Fibroblast of lung (primary cell): ENCODE measurements around the gene NKX6-2. TPM values are rescaled to one million over a fixed set of nuclear protein-coding genes. Genes with fewer than 3 reads are reported as not detected.

ENCODE experiments used
- DNase-seq, 2 donors: peaks; one replicate each; pipeline versions ENCODE4 v3.0.0 to v3.0.0-alpha.2; 2010; ENCODE audit warnings: low read depth in 2 of 2
- H2AFZ ChIP-seq: 2 replicates; pipeline ENCODE4 v1.5.1; 2012; ENCODE audit warnings: low read length, control low read depth, inconsistent platforms
- H3K27ac ChIP-seq: 2 replicates; pipeline ENCODE4 v1.5.1; 2011; ENCODE audit warnings: low read length, control low read depth; ENCODE audit not compliant: insufficient read depth
- H3K27me3 ChIP-seq: 2 replicates; pipeline ENCODE4 v1.5.1; 2011; ENCODE audit warnings: mild to moderate bottlenecking, low read length; ENCODE audit not compliant: control insufficient read depth, insufficient read depth
- H3K36me3 ChIP-seq: 2 replicates; pipeline ENCODE4 v1.5.1; 2011; ENCODE audit warnings: low read length; ENCODE audit not compliant: control insufficient read depth, insufficient read depth
- H3K4me1 ChIP-seq: 2 replicates; pipeline ENCODE4 v1.5.1; 2011; ENCODE audit warnings: low read length; ENCODE audit not compliant: control insufficient read depth, insufficient read depth; ENCODE audit errors: extremely low read depth
- H3K4me2 ChIP-seq: 2 replicates; pipeline ENCODE4 v1.5.1; 2011; ENCODE audit warnings: low read length, control low read depth; ENCODE audit not compliant: insufficient read depth; ENCODE audit errors: extremely low read depth
- H3K4me3 ChIP-seq, 4 experiments: fragments of 200-600 bp in 1 of 4; sonication (generic) in 1 of 4; replicated peaks in 1 of 4; 2 replicates each; pipeline ENCODE4 v1.5.1; 2011 to 2016; ENCODE audit warnings: low read length in 4 of 4, low read depth in 3 of 4, mild to moderate bottlenecking in 3 of 4, control low read depth in 2 of 4, inconsistent platforms in 1 of 4, mixed read lengths in 1 of 4; ENCODE audit not compliant: insufficient read depth in 1 of 4; ENCODE audit errors: control extremely low read depth in 1 of 4
- H3K79me2 ChIP-seq: 2 replicates; pipeline ENCODE4 v1.5.1; 2012; ENCODE audit warnings: mild to moderate bottlenecking, low read length, inconsistent platforms; ENCODE audit not compliant: control insufficient read depth, insufficient read depth
- H3K9ac ChIP-seq: 2 replicates; pipeline ENCODE4 v1.5.1; 2011; ENCODE audit warnings: mild to moderate bottlenecking, low read length, control low read depth; ENCODE audit not compliant: insufficient read depth
- H3K9me3 ChIP-seq: 2 replicates; pipeline ENCODE4 v1.5.1; 2012; ENCODE audit warnings: low read depth, low read length; ENCODE audit not compliant: control insufficient read depth, insufficient read depth
- H4K20me1 ChIP-seq: 2 replicates; pipeline ENCODE4 v1.5.1; 2011; ENCODE audit warnings: low read length; ENCODE audit not compliant: control insufficient read depth, insufficient read depth; ENCODE audit errors: extremely low read depth
- CTCF ChIP-seq, 2 donors: IDR thresholded peaks in 1 of 2; conservative IDR thresholded peaks in 1 of 2; 1 replicate in 1 of 2; 2 replicates in 1 of 2; pipeline ENCODE4 v1.5.1; 2011 to 2012; ENCODE audit warnings: low read length in 2 of 2, control low read depth in 1 of 2, inconsistent platforms in 1 of 2, low read depth in 1 of 2, mild to moderate bottlenecking in 1 of 2
- EZH2 ChIP-seq: IDR thresholded peaks from 2 replicates; pipeline ENCODE4 v1.5.1; 2012; ENCODE audit warnings: low read length, control low read depth, mild to moderate bottlenecking; ENCODE audit errors: missing control alignments
- polyA plus RNA-seq, 2 donors: library from polyadenylated mRNA; depleted of rRNA in 1 of 2; stranded (reverse) in 1 of 2; unstranded in 1 of 2; fragments of >200 nt; gene quantifications; 2 replicates each; pipeline ENCODE4 v1.2.1, GENCODE V29; 2011 to 2012; ENCODE audit warnings: missing spikeins in 1 of 2
- total RNA-seq: library from RNA; depleted of rRNA; stranded (reverse); fragments of >200 nt; gene quantifications from 2 replicates; pipeline ENCODE4 v1.2.1, GENCODE V29; 2014

Gene NKX6-2
- total and polyA plus RNA-seq, 2 donors (not counting 1 experiment from before 2014, with no cell fraction given), result not detected

DNA sequence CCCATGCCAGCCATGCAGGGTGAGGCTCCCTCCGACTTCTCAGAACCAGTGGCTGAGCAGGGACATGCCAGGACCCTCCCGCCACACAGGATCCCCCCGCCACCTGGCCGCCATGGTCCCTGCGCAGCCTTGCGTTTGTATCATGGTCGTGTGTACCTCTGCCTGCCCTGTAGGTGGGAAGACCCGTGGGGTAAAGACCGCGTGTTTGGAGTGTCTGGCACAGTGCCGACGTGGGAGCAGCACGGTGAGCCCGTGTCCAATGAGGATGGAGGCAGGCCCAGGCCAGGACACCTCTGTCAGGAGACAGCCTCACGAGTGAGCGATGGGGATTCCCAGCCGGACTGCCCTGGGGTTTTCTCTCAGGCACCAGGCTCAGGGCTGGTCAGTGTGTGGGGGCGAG lies 31.9 kb downstream of the NKX6-2 start:
- TF ChIP-seq EZH2 (no peak), CTCF (conservative IDR thresholded peaks at IDR 0.05 in 1 of 2, IDR thresholded peaks at IDR 0.05 in 1 of 2; ENCODE audit: low read depth in 1 of 2, low read length in 2 of 2) (no peak)
- no peak for DNase-seq
- H3K27ac ChIP-seq, result no peak overlapping the region
- no peak overlapping the region for H3K9ac ChIP-seq
- H3K4me3 ChIP-seq, result no peak overlapping the region
- H3K36me3 ChIP-seq, result peaks cover 3% of the 10 kb centered on the region
- H3K9me3 ChIP-seq, result no peaks in the 10 kb centered on the region
- no peaks in the 10 kb centered on the region for H3K4me1 ChIP-seq
- no peaks in the 10 kb centered on the region for H3K79me2 ChIP-seq
- H4K20me1 ChIP-seq, result no peaks in the 10 kb centered on the region
- H3K4me2 ChIP-seq, result no peak overlapping the region
- no peaks in the 10 kb centered on the region for H3K27me3 ChIP-seq
- H2AFZ ChIP-seq, result no peak overlapping the region

- no peak for DNase-seq
- H3K27me3 ChIP-seq, result no peaks in the 10 kb centered on the region
- no peaks in the 10 kb centered on the region for H3K79me2 ChIP-seq
- H2AFZ ChIP-seq, result no peak overlapping the region
- H3K4me1 ChIP-seq, result no peaks in the 10 kb centered on the region
- no peak overlapping the region for H3K9ac ChIP-seq
- TF ChIP-seq EZH2, result no peak
- TF ChIP-seq CTCF (conservative IDR thresholded peaks at IDR 0.05 in 1 of 2, IDR thresholded peaks at IDR 0.05 in 1 of 2; ENCODE audit: low read depth in 1 of 2, low read length in 2 of 2), result no peak
- H3K4me2 ChIP-seq, result no peak overlapping the region
- no peaks in the 10 kb centered on the region for H4K20me1 ChIP-seq
- H3K4me3 ChIP-seq, result no peak overlapping the region
- H3K9me3 ChIP-seq, result no peaks in the 10 kb centered on the region
- H3K27ac ChIP-seq, result no peak overlapping the region
- H3K36me3 ChIP-seq, result peaks cover 3% of the 10 kb centered on the region
Measured at GRCh38 chr10:132753596-132753995, 32.4 kb downstream of the NKX6-2 start.

- H3K79me2 ChIP-seq, result no peaks in the 10 kb centered on the region
- no peak overlapping the region for H3K9ac ChIP-seq
- H3K4me1 ChIP-seq, result no peaks in the 10 kb centered on the region
- H4K20me1 ChIP-seq, result no peaks in the 10 kb centered on the region
- no peak overlapping the region for H3K27ac ChIP-seq
- no peak overlapping the region for H3K4me3 ChIP-seq
- no peak overlapping the region for H3K4me2 ChIP-seq
- H3K9me3 ChIP-seq, result no peaks in the 10 kb centered on the region
- peaks cover 3% of the 10 kb centered on the region for H3K36me3 ChIP-seq
- no peak overlapping the region for H2AFZ ChIP-seq
- DNase-seq, result no peak
- no peaks in the 10 kb centered on the region for H3K27me3 ChIP-seq
- TF ChIP-seq EZH2, result no peak
- no peak for TF ChIP-seq CTCF (conservative IDR thresholded peaks at IDR 0.05 in 1 of 2, IDR thresholded peaks at IDR 0.05 in 1 of 2; ENCODE audit: low read depth in 1 of 2, low read length in 2 of 2)
Measured at GRCh38 chr10:132752961-132753360, 33.0 kb downstream of the NKX6-2 start.
